ENCODE data around the gene HNF1B.

HNF1B gene

DNA sequence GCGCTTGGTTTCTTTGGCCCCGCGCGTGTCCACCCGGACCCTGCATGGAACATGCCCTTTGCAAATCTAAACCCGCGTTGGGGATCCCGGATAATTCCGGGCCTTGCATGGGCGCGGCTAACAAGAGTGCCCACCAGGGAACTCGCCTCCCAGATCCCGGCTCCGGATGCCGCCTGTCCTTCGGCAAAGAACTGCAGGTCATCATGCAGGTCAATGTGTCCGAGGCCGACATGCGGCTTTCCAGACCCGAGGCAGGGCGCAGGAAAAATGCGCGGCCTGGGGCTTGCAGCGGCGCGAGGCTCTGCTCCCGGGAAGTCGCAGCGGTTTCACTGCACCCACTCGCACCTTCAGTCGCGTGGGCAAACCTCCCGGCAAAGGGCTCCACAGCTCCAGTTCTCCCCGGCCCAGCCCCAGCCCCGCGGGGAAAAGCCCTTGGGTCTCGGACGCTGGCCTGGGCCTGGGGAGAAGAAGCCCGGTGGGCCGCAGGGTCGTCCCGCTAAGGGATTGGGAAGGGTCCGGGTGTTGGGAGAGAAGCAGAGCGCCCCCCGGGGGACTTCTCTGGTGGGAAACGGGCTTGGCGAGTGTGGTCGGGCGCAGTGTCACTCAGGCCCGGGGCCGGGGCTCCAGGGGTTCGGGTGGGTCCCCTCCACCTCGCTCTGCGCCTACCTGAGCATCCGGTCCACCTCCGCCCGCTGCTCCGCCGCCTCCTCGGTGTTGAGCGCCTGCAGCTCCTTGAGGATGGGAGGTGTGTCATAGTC lies 805 bp downstream of the HNF1B start:
- no peak overlapping the region for H3K9ac ChIP-seq (ENCODE audit: low read length)
- H3K27me3 ChIP-seq (ENCODE audit: insufficient read depth, low read length) = peaks cover 8% of the 10 kb centered on the region; the same call in 1 of the 2 replicates
- no peak overlapping the region for H2AFZ ChIP-seq (ENCODE audit: low read length)

DNA sequence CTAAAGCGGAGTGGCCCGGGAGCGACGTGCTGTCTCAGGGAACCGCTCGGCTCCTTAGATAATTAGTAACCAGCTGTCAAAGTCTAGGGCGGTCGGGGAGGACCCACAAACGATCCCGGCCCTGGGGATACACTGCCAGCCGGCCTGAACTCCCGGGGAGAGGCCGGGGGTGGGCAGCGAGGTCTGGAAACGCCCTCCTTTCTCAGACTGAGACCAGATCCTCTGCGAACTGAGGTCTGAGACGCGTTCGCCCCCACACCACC lies 1.3 kb downstream of the HNF1B start:
- Histone ChIP-seq H3K4me3 (ENCODE audit: low read depth, low read length, poor library complexity, severe bottlenecking) (no peak overlapping the region), H2AFZ (ENCODE audit: low read length) (no peak overlapping the region), H3K36me3 (ENCODE audit: insufficient read depth, low read length) (no peaks in the 10 kb centered on the region), H3K27ac (ENCODE audit: low read depth, low read length, poor library complexity, severe bottlenecking) (no peak overlapping the region), H3K4me1 (ENCODE audit: insufficient read depth, low read length, severe bottlenecking) (no peaks in the 10 kb centered on the region), H3K27me3 (ENCODE audit: insufficient read depth, low read length) (peaks cover 8% of the 10 kb centered on the region; the same call in 1 of the 2 replicates), H3K9me3 (ENCODE audit: low read length) (no peaks in the 10 kb centered on the region), H3K9me2 (ENCODE audit: low read depth, low read length) (no peaks in the 10 kb centered on the region), H3F3A (ENCODE audit: insufficient read depth, low read length) (no peaks in the 10 kb centered on the region), H3K79me2 (ENCODE audit: insufficient read depth, low read length) (no peaks in the 10 kb centered on the region), H3K9ac (ENCODE audit: low read length) (no peak overlapping the region), H4K20me1 (ENCODE audit: insufficient read depth, low read length) (no peaks in the 10 kb centered on the region), H3K4me2 (ENCODE audit: low read length) (no peak overlapping the region)
- TF ChIP-seq, protein P1, sequence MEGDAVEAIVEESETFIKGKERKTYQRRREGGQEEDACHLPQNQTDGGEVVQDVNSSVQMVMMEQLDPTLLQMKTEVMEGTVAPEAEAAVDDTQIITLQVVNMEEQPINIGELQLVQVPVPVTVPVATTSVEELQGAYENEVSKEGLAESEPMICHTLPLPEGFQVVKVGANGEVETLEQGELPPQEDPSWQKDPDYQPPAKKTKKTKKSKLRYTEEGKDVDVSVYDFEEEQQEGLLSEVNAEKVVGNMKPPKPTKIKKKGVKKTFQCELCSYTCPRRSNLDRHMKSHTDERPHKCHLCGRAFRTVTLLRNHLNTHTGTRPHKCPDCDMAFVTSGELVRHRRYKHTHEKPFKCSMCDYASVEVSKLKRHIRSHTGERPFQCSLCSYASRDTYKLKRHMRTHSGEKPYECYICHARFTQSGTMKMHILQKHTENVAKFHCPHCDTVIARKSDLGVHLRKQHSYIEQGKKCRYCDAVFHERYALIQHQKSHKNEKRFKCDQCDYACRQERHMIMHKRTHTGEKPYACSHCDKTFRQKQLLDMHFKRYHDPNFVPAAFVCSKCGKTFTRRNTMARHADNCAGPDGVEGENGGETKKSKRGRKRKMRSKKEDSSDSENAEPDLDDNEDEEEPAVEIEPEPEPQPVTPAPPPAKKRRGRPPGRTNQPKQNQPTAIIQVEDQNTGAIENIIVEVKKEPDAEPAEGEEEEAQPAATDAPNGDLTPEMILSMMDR (IDR thresholded peaks at IDR 0.05; ENCODE audit: low read length) = no peak
- no peak for TF ChIP-seq EZH2 (IDR thresholded peaks at IDR 0.05; ENCODE audit: borderline replicate concordance, low read length)

More for the DNA sequence above, 805 bp downstream of the HNF1B start:
- Histone ChIP-seq H3K27ac (ENCODE audit: low read depth, low read length, poor library complexity, severe bottlenecking) (no peak overlapping the region), H3K4me3 (ENCODE audit: low read depth, low read length, poor library complexity, severe bottlenecking) (no peak overlapping the region), H3K36me3 (ENCODE audit: insufficient read depth, low read length) (no peaks in the 10 kb centered on the region), H3K9me2 (ENCODE audit: low read depth, low read length) (no peaks in the 10 kb centered on the region), H4K20me1 (ENCODE audit: insufficient read depth, low read length) (no peaks in the 10 kb centered on the region), H3K4me2 (ENCODE audit: low read length) (no peak overlapping the region), H3K79me2 (ENCODE audit: insufficient read depth, low read length) (no peaks in the 10 kb centered on the region), H3K4me1 (ENCODE audit: insufficient read depth, low read length, severe bottlenecking) (no peaks in the 10 kb centered on the region), H3F3A (ENCODE audit: insufficient read depth, low read length) (no peaks in the 10 kb centered on the region), H3K9me3 (ENCODE audit: low read length) (no peaks in the 10 kb centered on the region)
- no peak for TF ChIP-seq EZH2 (IDR thresholded peaks at IDR 0.05; ENCODE audit: borderline replicate concordance, low read length)
- TF ChIP-seq, protein P1 (IDR thresholded peaks at IDR 0.05; ENCODE audit: low read length) = no peak

DNA sequence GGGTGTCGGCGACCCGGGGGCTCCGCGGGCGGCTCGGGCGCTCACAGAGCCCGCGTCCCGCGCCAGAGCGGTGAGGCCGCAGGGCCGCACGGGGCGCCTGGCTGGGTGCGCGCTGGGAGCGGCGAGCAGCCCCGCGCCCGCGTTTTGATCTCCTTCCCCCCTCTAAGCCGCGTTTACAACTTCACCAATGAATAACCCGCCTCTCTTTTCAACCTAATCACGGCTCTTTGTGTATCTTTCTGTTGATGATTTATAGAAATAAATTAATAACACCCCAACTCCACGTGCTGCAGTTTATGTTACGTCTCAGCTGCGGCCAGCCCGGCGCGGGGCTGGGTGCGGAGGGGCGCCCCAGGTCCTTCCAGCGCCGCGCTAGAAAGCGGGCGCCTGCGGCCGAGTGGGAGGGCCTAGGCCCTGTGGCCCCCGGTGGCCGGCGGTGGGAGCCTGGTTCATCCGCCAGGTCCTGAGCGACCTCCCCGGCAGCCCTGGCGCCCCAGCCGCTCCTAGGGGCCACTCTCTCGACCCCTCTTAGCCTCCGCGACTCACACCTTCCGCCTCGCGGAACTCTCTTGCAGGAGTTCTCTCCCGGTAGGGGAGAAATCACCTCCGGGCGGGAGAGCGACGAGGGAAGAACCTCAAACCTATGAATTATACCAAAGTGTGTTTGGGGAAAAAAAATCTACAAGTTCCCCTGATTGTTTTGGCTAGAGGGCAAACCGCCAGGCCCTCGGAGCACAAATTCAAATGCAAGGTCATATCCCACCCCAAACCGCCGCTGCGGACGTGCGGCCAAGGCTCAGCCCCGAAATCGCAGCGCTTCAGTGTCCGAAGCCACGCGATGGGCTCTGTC lies 1.9 kb downstream of the HNF1B start:
- Histone ChIP-seq H3K79me2 (ENCODE audit: insufficient read depth, low read length) (no peaks in the 10 kb centered on the region), H3K4me1 (ENCODE audit: insufficient read depth, low read length, severe bottlenecking) (no peaks in the 10 kb centered on the region), H3K27me3 (ENCODE audit: insufficient read depth, low read length) (peaks cover 8% of the 10 kb centered on the region; the same call in 1 of the 2 replicates), H3K9ac (ENCODE audit: low read length) (no peak overlapping the region), H3K4me2 (ENCODE audit: low read length) (no peak overlapping the region), H4K20me1 (ENCODE audit: insufficient read depth, low read length) (no peaks in the 10 kb centered on the region), H3K4me3 (ENCODE audit: low read depth, low read length, poor library complexity, severe bottlenecking) (no peak overlapping the region), H3K9me3 (ENCODE audit: low read length) (no peaks in the 10 kb centered on the region), H2AFZ (ENCODE audit: low read length) (no peak overlapping the region), H3K36me3 (ENCODE audit: insufficient read depth, low read length) (no peaks in the 10 kb centered on the region), H3F3A (ENCODE audit: insufficient read depth, low read length) (no peaks in the 10 kb centered on the region), H3K9me2 (ENCODE audit: low read depth, low read length) (no peaks in the 10 kb centered on the region), H3K27ac (ENCODE audit: low read depth, low read length, poor library complexity, severe bottlenecking) (no peak overlapping the region)
- no peak for TF ChIP-seq EZH2 (IDR thresholded peaks at IDR 0.05; ENCODE audit: borderline replicate concordance, low read length)
- TF ChIP-seq, protein P1 (IDR thresholded peaks at IDR 0.05; ENCODE audit: low read length) = no peak
